GM19023 (cell line): ENCODE data around the gene BCL2L1.
A peak's percentile ranks its signal among the peaks of the same experiment; 100 is the strongest.
"Not testable (repeated sequence)": the region's sequence is repeated elsewhere in the genome, so short reads cannot be mapped to it uniquely, and the experiment has no call there.

Experiments
- ATAC-seq: cut with Tn5 transposase; IDR thresholded peaks from one replicate; pipeline ENCODE4 v1.9.1; 2021; ENCODE audit warnings: mild to moderate bottlenecking, moderate library complexity; ENCODE audit not compliant: unreplicated experiment

BCL2L1 gene

GRCh38 chr20:31661625-31662371 is 60.9 kb downstream of the BCL2L1 start:
- peak; percentile 78 for ATAC-seq

DNA sequence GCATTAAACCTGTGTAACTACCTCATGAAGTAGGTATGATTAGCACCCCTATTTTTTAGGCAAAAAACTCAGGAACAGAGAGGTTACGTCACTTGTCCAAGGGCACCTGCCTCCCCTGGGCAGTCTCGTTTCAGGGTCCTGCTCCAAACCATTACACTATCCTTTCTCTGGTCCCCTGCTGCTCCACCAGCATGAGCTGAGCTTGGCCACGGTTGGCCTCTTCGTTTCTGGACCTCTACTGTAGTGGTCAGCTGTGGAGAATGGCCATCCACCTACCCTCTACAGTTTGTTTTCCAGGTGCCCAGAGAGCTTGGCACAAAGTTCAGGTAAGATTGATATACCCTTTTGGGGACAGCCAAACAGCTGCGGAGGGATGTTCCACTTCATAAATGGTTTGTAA is 68.1 kb downstream of the BCL2L1 start:
- ATAC-seq = no peak

DNA sequence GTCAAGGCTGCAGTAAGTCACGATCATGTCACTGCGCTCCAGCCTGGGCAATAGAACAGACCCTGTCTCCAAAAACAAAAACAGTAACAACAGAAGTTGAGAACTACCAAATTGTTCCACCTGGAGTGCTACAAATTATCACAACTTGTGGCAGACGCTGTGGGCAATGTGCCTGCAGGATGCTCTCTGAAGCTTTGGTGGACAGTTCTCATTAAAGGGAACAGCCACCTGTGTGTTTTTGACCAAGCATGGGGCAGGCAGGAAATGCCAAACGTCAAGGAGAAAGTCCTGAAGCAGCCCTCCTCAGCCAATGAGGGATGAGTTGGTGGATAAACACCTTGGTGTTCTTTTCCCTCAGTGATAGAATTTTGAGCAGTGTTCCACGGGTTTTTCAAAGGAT is 69.1 kb downstream of the BCL2L1 start:
- ATAC-seq = no peak

- ATAC-seq = no peak
Observed at GRCh38 chr20:31652917-31653396, 69.7 kb downstream of the BCL2L1 start.

GRCh38 chr20:31648104-31648503 is 74.6 kb downstream of the BCL2L1 start:
- ATAC-seq = not testable (repeated sequence)

DNA sequence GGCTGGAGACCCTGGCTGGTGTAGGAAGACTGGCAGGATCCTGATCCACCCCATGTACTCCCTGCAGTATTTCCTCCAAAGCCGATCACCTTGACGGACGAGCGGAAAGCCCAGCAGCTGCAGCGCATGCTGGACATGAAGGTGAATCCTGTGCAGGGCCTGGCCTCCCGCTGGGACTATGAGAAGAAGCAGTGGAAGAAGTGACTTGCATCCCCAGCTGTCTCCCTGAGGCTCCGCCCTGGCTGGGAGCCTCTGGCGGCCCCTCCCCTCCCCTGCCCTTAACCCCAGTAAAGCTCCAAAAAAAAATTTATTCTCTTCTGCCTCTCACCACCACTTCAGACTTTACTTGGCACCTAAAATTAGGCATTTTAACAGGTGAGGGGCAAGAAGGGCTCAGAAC is 78.0 kb downstream of the BCL2L1 start:
- ATAC-seq = no peak

GRCh38 chr20:31643522-31643921 is 79.1 kb downstream of the BCL2L1 start:
- no peak for ATAC-seq

DNA sequence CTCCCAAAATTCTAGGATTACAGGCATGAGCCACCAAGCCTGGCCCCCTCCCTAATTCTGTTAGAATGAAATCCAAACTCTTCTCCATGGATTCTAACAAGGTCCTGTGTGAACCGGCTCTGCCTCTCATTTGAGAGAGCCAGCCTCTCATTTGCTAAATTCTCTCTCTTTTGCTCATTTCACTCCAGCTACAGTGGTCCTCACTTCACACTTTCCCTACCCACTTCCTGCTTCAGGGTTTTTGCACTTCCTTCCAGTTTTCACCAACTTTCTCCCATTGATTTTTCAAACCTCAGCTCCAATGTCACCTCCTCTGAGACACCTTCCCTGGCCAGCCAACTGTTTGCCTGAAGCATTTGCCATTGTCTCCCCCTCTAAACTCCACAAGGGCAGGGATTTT is 79.8 kb downstream of the BCL2L1 start:
- no peak for ATAC-seq

DNA sequence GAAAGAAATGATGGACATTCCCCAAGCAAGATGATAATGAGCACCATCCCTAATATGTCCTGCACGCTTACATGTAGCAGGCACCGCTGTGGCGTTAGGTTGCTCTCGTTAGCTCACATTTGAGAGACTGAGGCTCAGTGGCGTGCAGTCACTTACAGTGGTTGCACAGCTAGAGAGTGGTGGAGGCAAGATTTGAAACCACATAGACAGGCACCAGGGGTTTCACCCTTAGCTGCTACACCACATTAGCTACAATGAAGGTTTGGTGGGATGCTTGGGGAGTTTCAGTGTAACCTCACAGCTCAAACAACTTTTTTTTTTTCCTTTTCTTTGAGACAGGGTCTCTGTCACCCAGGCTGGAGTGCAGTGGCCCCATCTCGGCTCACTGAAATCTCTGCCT is 81.3 kb downstream of the BCL2L1 start:
- no peak for ATAC-seq

DNA sequence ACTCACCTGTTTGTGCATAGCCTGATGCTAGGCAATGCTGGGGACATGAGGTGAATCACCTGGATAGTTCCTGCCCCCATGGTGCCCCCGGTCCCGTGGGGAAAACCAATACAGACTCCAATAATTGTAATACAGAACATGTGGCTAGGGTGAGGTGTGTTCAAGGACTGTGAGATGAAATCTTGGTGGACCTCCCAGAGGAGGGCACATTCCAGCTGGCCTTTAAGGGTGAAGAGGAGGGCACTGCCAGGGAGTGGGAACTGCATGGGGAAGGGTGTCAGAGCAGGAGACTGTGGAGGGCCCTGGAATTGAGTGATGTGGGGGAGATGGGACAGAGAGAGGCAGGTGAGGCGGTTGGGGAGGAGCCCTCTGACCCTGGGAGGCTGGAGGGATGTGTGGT is 82.4 kb downstream of the BCL2L1 start:
- ATAC-seq = no peak

DNA sequence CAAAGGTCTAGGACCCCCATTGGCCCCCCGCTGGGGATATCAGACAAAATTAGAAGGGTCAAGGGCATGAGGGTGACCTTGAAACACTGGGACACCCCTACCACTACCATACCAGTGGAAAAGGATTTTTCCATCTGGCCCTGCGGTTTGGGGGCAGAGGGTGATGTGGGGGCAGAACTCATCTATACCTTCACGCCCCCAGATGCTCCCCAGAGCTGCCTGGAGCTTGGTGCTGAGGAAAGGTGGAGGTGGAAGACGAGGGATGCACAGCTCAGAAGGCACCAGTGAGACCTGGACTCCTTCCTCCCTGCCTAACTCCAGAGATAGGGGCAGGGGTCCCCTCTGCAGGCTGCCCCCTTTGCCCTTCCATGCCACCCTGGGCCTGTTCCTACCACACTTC is 83.9 kb downstream of the BCL2L1 start:
- no peak for ATAC-seq

- no peak for ATAC-seq
Observed at GRCh38 chr20:31638317-31638716, 84.4 kb downstream of the BCL2L1 start.

DNA sequence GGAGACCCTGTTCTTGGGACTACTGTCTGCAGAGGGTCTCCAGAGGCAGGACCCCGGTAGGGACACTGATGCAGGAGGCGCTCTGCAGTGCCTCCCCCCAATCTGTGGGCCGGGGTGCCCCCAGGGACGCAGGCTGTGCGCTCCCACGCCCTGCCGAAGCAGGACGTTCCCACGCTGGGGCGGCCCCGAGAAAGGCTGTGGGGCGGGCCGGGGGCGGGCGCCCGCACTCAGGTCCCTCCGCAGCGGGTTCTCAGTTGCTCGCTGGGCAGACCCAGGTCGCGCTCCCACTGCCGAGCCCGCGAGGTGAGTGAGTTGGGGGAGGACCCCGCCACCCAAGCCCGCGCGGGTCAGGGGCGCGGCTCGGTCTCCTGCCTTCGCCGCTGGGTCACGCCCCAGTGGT is 85.0 kb downstream of the BCL2L1 start, which contains the start of gene COX4I2:
TSS of gene COX4I2 (plus strand) at position 253 of the 400 bp plus-strand sequence. CDS start 1,106 bp downstream, outside the sequence.
- ATAC-seq = no peak

- no peak for ATAC-seq
Observed at GRCh38 chr20:31633339-31633914, 89.2 kb downstream of the BCL2L1 start.

GRCh38 chr20:31632548-31633338 is 89.9 kb downstream of the BCL2L1 start:
- ATAC-seq = no peak

DNA sequence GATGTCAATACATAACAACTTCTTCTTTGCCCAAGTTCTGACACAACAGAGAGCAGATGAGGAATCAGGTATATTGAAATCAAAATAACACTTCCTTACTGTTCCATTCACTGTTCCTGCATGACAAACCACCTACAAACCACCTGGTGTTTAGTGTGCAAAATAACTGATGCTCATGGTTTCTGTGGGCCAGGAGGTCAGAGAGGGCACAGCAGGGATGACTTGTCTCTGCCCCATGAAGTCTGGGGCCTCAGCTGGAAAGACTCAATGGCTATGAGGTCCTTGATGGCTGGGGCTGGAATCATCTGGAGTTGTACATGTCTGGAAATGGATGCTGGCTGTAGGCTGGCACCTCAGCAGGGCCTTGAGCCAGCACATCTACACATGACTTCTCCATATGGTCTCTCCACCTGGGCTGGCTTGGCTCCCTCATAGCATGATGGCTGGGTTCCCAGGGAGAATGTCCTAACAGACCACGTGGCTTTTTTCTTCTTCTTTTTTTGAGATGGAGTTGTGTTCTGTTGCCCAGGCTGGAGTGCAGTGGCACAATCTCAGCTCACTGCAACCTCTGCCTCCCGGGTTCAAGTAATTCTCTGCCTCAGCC is 92.4 kb downstream of the BCL2L1 start:
- ATAC-seq = no peak

DNA sequence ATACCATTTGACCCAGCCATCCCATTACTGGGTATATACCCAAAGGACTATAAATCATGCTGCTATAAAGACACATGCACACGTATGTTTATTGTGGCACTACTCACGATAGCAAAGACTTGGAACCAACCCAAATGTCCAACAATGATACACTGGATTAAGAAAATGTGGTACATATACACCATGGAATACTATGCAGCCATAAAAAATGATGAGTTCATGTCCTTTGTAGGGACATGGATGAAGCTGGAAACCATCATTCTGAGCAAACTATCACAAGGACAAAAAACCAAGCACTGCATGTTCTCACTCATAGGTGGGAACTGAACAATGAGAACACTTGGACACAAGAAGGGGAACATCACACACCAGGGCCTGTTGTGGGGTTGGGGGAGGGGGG is 94.6 kb downstream of the BCL2L1 start:
- ATAC-seq = not testable (repeated sequence)

DNA sequence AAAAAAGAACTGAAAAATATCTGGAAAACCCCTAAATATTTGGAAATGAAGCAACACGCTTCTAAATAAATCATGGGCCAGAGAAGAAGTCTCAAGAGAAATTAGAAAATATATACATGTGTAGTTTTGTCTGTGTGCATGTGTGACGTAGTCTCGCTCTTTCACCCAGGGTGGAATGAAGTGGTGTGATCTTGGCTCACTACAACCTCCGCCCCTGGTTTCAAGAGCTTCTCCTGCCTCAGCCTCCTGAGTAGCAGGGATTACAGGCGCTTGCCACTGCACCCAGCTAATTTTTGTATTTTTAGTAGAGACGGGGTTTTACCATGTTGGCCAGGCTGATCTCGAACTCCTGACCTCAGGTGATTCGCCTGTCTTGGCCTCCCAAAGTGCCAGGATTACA is 96.1 kb downstream of the BCL2L1 start:
- ATAC-seq = not testable (repeated sequence)

- ATAC-seq = not testable (repeated sequence)
Observed at GRCh38 chr20:31623123-31623505, 99.6 kb downstream of the BCL2L1 start.

DNA sequence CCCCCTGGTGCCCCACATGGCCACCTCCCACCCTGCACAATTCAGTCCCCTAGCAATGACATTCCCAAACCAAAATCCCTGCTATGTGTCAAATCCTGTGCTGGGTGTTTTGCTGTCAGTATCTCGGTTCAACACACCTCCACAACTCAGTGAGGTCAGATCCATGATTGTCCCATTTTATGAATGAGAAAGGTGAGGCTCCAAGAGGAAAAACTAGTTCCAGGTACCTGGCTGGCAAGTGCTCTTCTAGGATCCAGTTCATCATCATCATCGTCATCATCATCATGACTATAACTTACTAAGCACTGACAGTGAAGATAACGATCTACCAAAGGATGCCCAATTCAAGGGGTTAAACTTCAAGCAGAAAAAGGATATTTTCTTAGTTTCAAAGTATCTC is 102.4 kb downstream of the BCL2L1 start:
- no peak for ATAC-seq

DNA sequence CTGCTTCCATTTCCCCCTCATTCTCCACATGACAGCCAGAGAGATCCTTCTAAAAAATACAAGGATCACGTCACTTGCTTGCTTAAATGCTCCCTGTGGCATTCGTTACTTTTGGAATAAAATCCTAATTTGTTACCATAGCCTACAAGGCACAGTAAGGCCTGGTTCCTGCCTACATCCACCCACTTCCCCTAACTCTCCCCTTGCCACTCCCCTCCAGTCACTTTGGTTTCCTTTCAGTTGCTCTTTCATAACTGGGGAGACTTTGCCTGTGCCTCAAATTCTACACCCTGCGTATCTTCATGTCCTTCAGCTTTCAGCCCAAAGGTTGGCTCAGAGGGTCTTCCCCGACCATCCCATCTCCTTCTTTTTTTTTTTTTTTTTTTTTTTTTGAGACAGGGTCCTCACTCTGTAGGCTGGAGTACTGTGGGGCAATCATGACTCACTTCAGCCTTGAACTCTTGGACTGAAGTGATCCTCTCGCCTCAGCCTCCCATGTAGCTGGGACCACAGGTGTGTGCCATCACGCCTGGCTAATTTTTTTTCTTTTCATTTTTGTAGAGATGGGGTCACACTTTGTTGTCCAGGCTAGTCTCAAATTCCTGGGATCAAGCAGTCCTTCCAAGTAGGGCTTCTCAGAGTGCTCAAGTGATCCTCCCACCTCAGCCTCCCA is 105.1 kb downstream of the BCL2L1 start:
- ATAC-seq = no peak
